CD14-positive monocyte (primary cell): ENCODE results near the gene SLC25A48. TPM values are rescaled to one million over a fixed set of nuclear protein-coding genes. Genes with fewer than 3 reads are reported as not detected.

Experiments
- DNase-seq, 3 donors: peaks; one replicate each; pipeline ENCODE4 v3.0.0-alpha.2; 2011 to 2022
- H2AFZ ChIP-seq: 2 replicates; pipeline ENCODE4 v1.6.0; 2012; ENCODE audit warnings: mild to moderate bottlenecking, low read depth, low read length, inconsistent platforms; ENCODE audit not compliant: insufficient read depth, poor library complexity, severe bottlenecking
- H3K27ac ChIP-seq, 2 donors: 1 replicate in 1 of 2; 2 replicates in 1 of 2; pipeline ENCODE4 v1.5.1; 2012 to 2013; ENCODE audit warnings: low read length in 2 of 2, control low read depth in 1 of 2, inconsistent platforms in 1 of 2, low read depth in 1 of 2, mild to moderate bottlenecking in 1 of 2
- H3K27me3 ChIP-seq, 2 donors: one replicate each; pipeline versions ENCODE4 v1.6.0 to v1.6.1; 2011 to 2013; ENCODE audit warnings: low read length in 2 of 2; ENCODE audit not compliant: control insufficient read depth in 2 of 2, insufficient read depth in 2 of 2
- H3K36me3 ChIP-seq, 2 donors: replicated peaks in 1 of 2; 1 replicate in 1 of 2; 2 replicates in 1 of 2; pipeline versions ENCODE4 v1.5.1 to v1.6.1; 2012 to 2013; ENCODE audit warnings: low read length in 2 of 2, control low read depth in 1 of 2, inconsistent platforms in 1 of 2, mild to moderate bottlenecking in 1 of 2; ENCODE audit not compliant: insufficient read depth in 2 of 2, control insufficient read depth in 1 of 2
- H3K4me1 ChIP-seq, 2 donors: 1 replicate in 1 of 2; 2 replicates in 1 of 2; pipeline versions ENCODE4 v1.5.1 to v1.6.1; 2012 to 2013; ENCODE audit warnings: low read length in 2 of 2, control low read depth in 1 of 2, inconsistent platforms in 1 of 2, mild to moderate bottlenecking in 1 of 2, moderate library complexity in 1 of 2; ENCODE audit not compliant: insufficient read depth in 2 of 2, control insufficient read depth in 1 of 2
- H3K4me2 ChIP-seq: replicated peaks from 2 replicates; pipeline ENCODE3; 2012; ENCODE audit warnings: low read length, moderate library complexity, mild to moderate bottlenecking; ENCODE audit not compliant: poor library complexity, severe bottlenecking; ENCODE audit errors: extremely low read depth
- H3K4me3 ChIP-seq, 3 experiments: fragments of 200-600 bp in 1 of 3; sonication (generic) in 1 of 3; replicated peaks in 1 of 3; 1 replicate in 2 of 3; 2 replicates in 1 of 3; pipeline ENCODE4 v1.5.1; 2011 to 2013; ENCODE audit warnings: low read length in 3 of 3, mild to moderate bottlenecking in 3 of 3, control low read depth in 2 of 3, low read depth in 2 of 3, inconsistent platforms in 1 of 3, moderate library complexity in 1 of 3
- H3K79me2 ChIP-seq: 2 replicates; pipeline ENCODE4 v1.6.0; 2012; ENCODE audit warnings: mild to moderate bottlenecking, control low read depth, inconsistent platforms, low read length, moderate library complexity; ENCODE audit not compliant: insufficient read depth
- H3K9ac ChIP-seq: 2 replicates; pipeline ENCODE4 v1.6.0; 2017; ENCODE audit warnings: low read length, mild to moderate bottlenecking; ENCODE audit not compliant: insufficient read depth, poor library complexity, severe bottlenecking
- H3K9me3 ChIP-seq, 2 donors: replicated peaks in 1 of 2; 1 replicate in 1 of 2; 2 replicates in 1 of 2; pipeline versions ENCODE4 v1.5.1 to v1.6.1; 2012 to 2013; ENCODE audit warnings: low read length in 2 of 2, control low read depth in 1 of 2; ENCODE audit not compliant: control insufficient read depth in 1 of 2, insufficient read depth in 1 of 2
- H4K20me1 ChIP-seq: 2 replicates; pipeline ENCODE4 v1.6.0; 2012; ENCODE audit warnings: mild to moderate bottlenecking, low read length, control low read depth, moderate library complexity; ENCODE audit not compliant: insufficient read depth
- H3K27ac Mint-ChIP-seq, 7 donors: one replicate each; pipeline ENCODE4 v1.8.0; 2020; ENCODE audit warnings: mild to moderate bottlenecking in 7 of 7, mixed read lengths in 7 of 7, moderate library complexity in 6 of 7, inconsistent platforms in 2 of 7
- H3K27me3 Mint-ChIP-seq, 3 donors: one replicate each; pipeline ENCODE4 v1.8.0; 2021 to 2022; ENCODE audit warnings: low read depth in 3 of 3, mild to moderate bottlenecking in 3 of 3, mixed read lengths in 3 of 3, moderate library complexity in 3 of 3, inconsistent platforms in 1 of 3
- H3K36me3 Mint-ChIP-seq, 2 donors: one replicate each; pipeline ENCODE4 v1.8.0; 2020; ENCODE audit warnings: mixed read lengths in 2 of 2, inconsistent platforms in 1 of 2, mild to moderate bottlenecking in 1 of 2
- H3K4me1 Mint-ChIP-seq: one replicate; pipeline ENCODE4 v1.8.0; 2020; ENCODE audit warnings: mild to moderate bottlenecking, mixed read lengths
- H3K4me3 Mint-ChIP-seq, 2 donors: one replicate each; pipeline ENCODE4 v1.8.0; 2020; ENCODE audit warnings: mild to moderate bottlenecking in 2 of 2, mixed read lengths in 2 of 2, moderate library complexity in 1 of 2
- H3K9me3 Mint-ChIP-seq, 7 donors: one replicate each; pipeline ENCODE4 v1.8.0; 2020 to 2022; ENCODE audit warnings: mixed read lengths in 7 of 7, mild to moderate bottlenecking in 6 of 7, moderate library complexity in 6 of 7, inconsistent platforms in 2 of 7
- whole genome bisulfite sequencing: methylation state at CpG from one replicate; pipeline ENCODE4 v1.1.5; 2013; ENCODE audit warnings: missing lambda C conversion rate; ENCODE audit not compliant: insufficient coverage; 5-methylcytosine and 5-hydroxymethylcytosine counted together
- intact Hi-C, 2 donors: fragments of 100-400 bp; cut with micrococcal nuclease; formaldehyde crosslinking; loops; one replicate each; pipeline versions ENCODE4 v1.15.0 to v1.15.1; 2023
- polyA plus RNA-seq, 3 donors: library from polyadenylated mRNA; depleted of rRNA in 1 of 3; unstranded in 2 of 3; stranded (reverse) in 1 of 3; fragments of 300-500 nt in 2 of 3; fragments of >200 nt in 1 of 3; fragmentation: Illumina TruSeq in 2 of 3; gene quantifications; 1 replicate in 2 of 3; 2 replicates in 1 of 3; pipeline ENCODE4 v1.2.3, GENCODE V29; 2012 to 2021
- TF ChIP-seq, protein P1 (sequence below): fragments of 200-600 bp; IDR thresholded peaks from one replicate; pipeline ENCODE4 v1.8.0; 2022; ENCODE audit warnings: antibody characterized with exemption, mild to moderate bottlenecking

SLC25A48 gene
- polyA plus RNA-seq, 3 donors, result not detected

DNA sequence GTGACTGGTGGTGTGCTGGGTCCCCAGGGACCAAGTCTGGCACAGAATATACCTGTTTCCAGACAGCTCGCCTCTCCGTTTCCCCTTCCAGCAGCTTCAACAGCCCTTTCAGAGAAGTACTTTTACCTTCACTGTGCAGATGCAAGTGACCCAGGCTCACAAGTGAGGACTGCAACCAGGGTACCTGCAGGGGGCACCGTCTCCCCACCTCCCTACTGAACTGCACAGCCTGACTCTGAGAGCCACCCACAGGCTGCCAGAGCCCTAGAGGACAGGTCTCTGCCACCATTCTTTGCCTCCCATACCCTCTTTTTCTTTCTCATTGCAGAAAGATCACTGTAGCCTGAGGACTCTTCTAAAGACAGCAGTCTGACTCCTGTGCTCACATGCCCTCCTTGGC is 45.8 kb downstream of the SLC25A48 start:
- Histone ChIP-seq H2AFZ (no peak overlapping the region), H3K4me1 (no peaks in the 10 kb centered on the region), H3K9me3 (no peaks in the 10 kb centered on the region), H3K27me3 (peaks cover 0 to 3% of the 10 kb centered on the region in 2 donors), H3K4me2 (no peak overlapping the region), H3K79me2 (no peaks in the 10 kb centered on the region), H3K9ac (no peak overlapping the region), H3K4me3 (no peak overlapping the region), H4K20me1 (no peaks in the 10 kb centered on the region), H3K27ac (no peak overlapping the region), H3K36me3 (no peaks in the 10 kb centered on the region)
- H3K9me3 Mint-ChIP-seq, result no peaks in the 10 kb centered on the region
- peaks cover 2% of the 10 kb centered on the region for H3K4me1 Mint-ChIP-seq
- intact Hi-C loops, result no loop called here
- DNase-seq, result no peak
- no peak overlapping the region for H3K4me3 Mint-ChIP-seq
- H3K36me3 Mint-ChIP-seq, result no peaks in the 10 kb centered on the region
- 27% methylated on average over 1 of the region's 3 CpGs for WGBS
- no peak overlapping the region for H3K27ac Mint-ChIP-seq
- TF ChIP-seq, protein P1, sequence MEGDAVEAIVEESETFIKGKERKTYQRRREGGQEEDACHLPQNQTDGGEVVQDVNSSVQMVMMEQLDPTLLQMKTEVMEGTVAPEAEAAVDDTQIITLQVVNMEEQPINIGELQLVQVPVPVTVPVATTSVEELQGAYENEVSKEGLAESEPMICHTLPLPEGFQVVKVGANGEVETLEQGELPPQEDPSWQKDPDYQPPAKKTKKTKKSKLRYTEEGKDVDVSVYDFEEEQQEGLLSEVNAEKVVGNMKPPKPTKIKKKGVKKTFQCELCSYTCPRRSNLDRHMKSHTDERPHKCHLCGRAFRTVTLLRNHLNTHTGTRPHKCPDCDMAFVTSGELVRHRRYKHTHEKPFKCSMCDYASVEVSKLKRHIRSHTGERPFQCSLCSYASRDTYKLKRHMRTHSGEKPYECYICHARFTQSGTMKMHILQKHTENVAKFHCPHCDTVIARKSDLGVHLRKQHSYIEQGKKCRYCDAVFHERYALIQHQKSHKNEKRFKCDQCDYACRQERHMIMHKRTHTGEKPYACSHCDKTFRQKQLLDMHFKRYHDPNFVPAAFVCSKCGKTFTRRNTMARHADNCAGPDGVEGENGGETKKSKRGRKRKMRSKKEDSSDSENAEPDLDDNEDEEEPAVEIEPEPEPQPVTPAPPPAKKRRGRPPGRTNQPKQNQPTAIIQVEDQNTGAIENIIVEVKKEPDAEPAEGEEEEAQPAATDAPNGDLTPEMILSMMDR, result no peak
- H3K27me3 Mint-ChIP-seq, result peaks cover 7 to 22% (median 15%) of the 10 kb centered on the region in 3 donors

DNA sequence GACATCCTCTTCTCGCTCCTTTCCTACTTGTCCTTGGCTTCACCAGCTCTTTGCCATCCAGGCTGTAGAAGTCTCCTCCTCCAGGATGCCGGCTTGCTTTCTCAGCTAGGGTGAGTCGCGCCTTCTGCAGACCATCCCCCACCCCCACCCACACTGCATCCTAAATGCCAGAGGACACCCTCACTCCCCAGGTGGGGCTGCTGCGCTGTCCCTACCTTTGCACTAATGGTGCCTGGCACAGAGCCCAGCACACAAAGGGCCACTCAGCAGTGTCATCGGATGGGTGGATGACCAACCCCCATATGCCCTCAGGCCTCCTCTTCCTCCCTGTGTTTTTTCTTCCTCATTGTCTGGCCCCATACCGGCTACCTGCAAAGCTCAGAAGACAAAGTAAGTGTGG is 46.3 kb downstream of the SLC25A48 start:
- no peaks in the 10 kb centered on the region for H3K4me1 ChIP-seq
- H3K36me3 ChIP-seq, result no peaks in the 10 kb centered on the region
- Mint-ChIP-seq H3K27ac (no peak overlapping the region), H3K4me1 (peaks cover 2% of the 10 kb centered on the region), H3K9me3 (no peaks in the 10 kb centered on the region), H3K4me3 (no peak overlapping the region), H3K27me3 (peaks cover 10 to 26% (median 15%) of the 10 kb centered on the region in 3 donors), H3K36me3 (no peaks in the 10 kb centered on the region)
- no peaks in the 10 kb centered on the region for H4K20me1 ChIP-seq
- no peak overlapping the region for H2AFZ ChIP-seq
- peaks cover 0 to 6% of the 10 kb centered on the region in 2 donors for H3K27me3 ChIP-seq
- H3K79me2 ChIP-seq, result no peaks in the 10 kb centered on the region
- no peaks in the 10 kb centered on the region for H3K9me3 ChIP-seq
- DNase-seq, result no peak
- no peak overlapping the region for H3K9ac ChIP-seq
- no peak overlapping the region for H3K4me2 ChIP-seq
- TF ChIP-seq, protein P1, result no peak
- no peak overlapping the region for H3K4me3 ChIP-seq
- WGBS, result 92% methylated on average over 7 of the region's 7 CpGs
- intact Hi-C loops, result no loop called here
- H3K27ac ChIP-seq, result no peak overlapping the region
